Stimulated activated CD8-positive, alpha-beta memory T cell treated with anti-CD3 and anti-CD28 coated beads, Interleukin-2, amount 100 ng/mL, for 48 hours (primary cell): Measurements from ENCODE around the gene IQGAP3.

Experiments used
- DNase-seq, 2 donors: peaks; one replicate each; pipeline ENCODE4 v3.0.0-alpha.2; 2020; ENCODE audit warnings: low read depth in 2 of 2

Gene IQGAP3

GRCh38 chr1:156513185-156513584 is 59.2 kb downstream of the IQGAP3 start:
- DNase-seq = no peak

GRCh38 chr1:156511644-156512043 is 60.7 kb downstream of the IQGAP3 start:
- peak in 1 of 2 donors; percentile 30 for DNase-seq

- no peak for DNase-seq
Measured at GRCh38 chr1:156510709-156511108, 61.7 kb downstream of the IQGAP3 start.

GRCh38 chr1:156509424-156510034 is 62.8 kb downstream of the IQGAP3 start:
- DNase-seq = no peak

- no peak for DNase-seq
Measured at GRCh38 chr1:156508955-156509234, 63.5 kb downstream of the IQGAP3 start.

- DNase-seq = no peak
Measured at GRCh38 chr1:156508205-156508954, 64.0 kb downstream of the IQGAP3 start.

GRCh38 chr1:156506450-156506849 is 65.9 kb downstream of the IQGAP3 start:
- DNase-seq = no peak

- DNase-seq = no peak
Measured at GRCh38 chr1:156505679-156506298, 66.6 kb downstream of the IQGAP3 start.

GRCh38 chr1:156504821-156505678 is 67.3 kb downstream of the IQGAP3 start:
- peak; percentile 92 to 97 for DNase-seq

- DNase-seq = no peak
Measured at GRCh38 chr1:156504438-156504813, 67.9 kb downstream of the IQGAP3 start.

- no peak for DNase-seq
Measured at GRCh38 chr1:156503698-156504437, 68.5 kb downstream of the IQGAP3 start.

- no peak for DNase-seq
Measured at GRCh38 chr1:156502894-156503697, 69.3 kb downstream of the IQGAP3 start.

- DNase-seq = no peak
Measured at GRCh38 chr1:156502391-156502893, 69.9 kb downstream of the IQGAP3 start.

GRCh38 chr1:156500793-156501506 is 71.4 kb downstream of the IQGAP3 start:
- DNase-seq = peak; percentile 87 to 88

GRCh38 chr1:156500543-156500792 is 71.9 kb downstream of the IQGAP3 start, which contains the start of gene MEF2D:
TSS of gene MEF2D (minus strand) at chr1:156500775. CDS start at chr1:156483292, 17,483 bp downstream.
- DNase-seq = no peak

GRCh38 chr1:156499842-156500542 is 72.4 kb downstream of the IQGAP3 start:
- no peak for DNase-seq

GRCh38 chr1:156499194-156499841 is 73.0 kb downstream of the IQGAP3 start:
- no peak for DNase-seq

- no peak for DNase-seq
Measured at GRCh38 chr1:156498432-156499193, 73.8 kb downstream of the IQGAP3 start.
